SH-SY5Y (cell line): ENCODE results near the gene CCR7.

Experiments
- GATA2 ChIP-seq: IDR thresholded peaks from 2 replicates; pipeline ENCODE4 v1.6.1; 2011; ENCODE audit warnings: mild to moderate bottlenecking, low read depth, low read length
- GATA3 ChIP-seq: IDR thresholded peaks from 2 replicates; pipeline ENCODE4 v1.6.1; 2011; ENCODE audit warnings: low read depth, mild to moderate bottlenecking, low read length, moderate library complexity

DNA sequence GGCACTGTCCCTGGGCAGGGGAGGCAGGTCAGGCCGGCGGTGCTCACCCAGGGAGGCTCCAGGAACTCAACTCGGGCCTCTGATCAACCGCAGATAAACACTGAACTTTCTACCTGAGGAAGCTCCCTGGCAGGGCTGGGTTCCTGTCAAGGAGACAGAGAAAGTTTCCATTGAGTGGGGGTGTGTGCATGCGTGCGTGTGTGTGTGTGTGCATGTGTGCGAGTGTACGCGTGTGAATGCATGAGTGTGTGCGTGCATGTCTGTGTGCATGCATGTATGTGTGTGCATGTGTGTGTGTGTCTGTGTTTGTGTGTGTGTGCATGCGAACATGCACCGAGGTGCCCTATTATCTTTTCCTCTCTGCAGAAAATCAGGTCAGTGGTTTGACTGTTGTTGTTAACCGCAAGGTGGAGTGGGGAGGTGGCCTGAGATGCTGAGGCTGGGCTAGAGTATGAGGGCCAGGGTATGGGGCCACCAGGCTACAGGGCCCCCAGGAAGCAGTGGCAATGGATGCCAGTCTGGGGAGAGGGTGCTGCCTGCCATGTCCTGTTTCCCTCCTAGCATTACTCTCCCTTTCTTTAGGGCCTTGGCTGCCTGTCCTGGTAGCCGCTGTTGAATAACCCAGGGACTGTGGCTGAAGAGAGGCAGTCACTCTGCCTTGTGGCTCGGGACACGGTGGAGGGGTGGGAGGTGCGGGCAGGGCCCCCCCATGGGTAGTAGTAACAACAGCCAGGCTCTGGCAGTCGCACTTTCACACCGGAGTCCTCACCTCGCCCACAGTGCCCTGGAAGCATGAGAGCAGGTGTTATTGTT is 24.0 kb downstream of the CCR7 start:
- TF ChIP-seq GATA3: no peak
- TF ChIP-seq GATA2: no peak
